Neural cell (in vitro differentiated cells): ENCODE data around the gene SLC27A2.

Source experiments
- CTCF ChIP-seq: fragments of 450-650 bp; IDR thresholded peaks from 2 replicates; pipeline ENCODE4 v1.5.1; 2014; ENCODE audit warnings: antibody characterized with exemption, mild to moderate bottlenecking, moderate library complexity; ENCODE audit not compliant: poor library complexity, severe bottlenecking
- EP300 ChIP-seq: fragments of 450-650 bp; conservative IDR thresholded peaks from 2 replicates; pipeline ENCODE4 v1.6.1; 2014; ENCODE audit warnings: antibody characterized with exemption, mild to moderate bottlenecking, moderate library complexity; ENCODE audit not compliant: poor library complexity, severe bottlenecking
- EZH2 ChIP-seq: fragments of 200-600, 300-800 bp; shearing (Covaris generic), sonication (generic); IDR thresholded peaks from 2 replicates; pipeline ENCODE4 v1.6.1; 2014; ENCODE audit warnings: antibody characterized with exemption, low read length, borderline replicate concordance, mild to moderate bottlenecking; ENCODE audit not compliant: insufficient read depth, poor library complexity, severe bottlenecking
- POLR2AphosphoS5 ChIP-seq: IDR thresholded peaks from 2 replicates; pipeline ENCODE4 v1.6.1; 2012
- RAD21 ChIP-seq: fragments of 450-650 bp; conservative IDR thresholded peaks from 2 replicates; pipeline ENCODE4 v1.6.1; 2014; ENCODE audit warnings: antibody characterized with exemption, mild to moderate bottlenecking, moderate library complexity
- REST ChIP-seq: IDR thresholded peaks from 2 replicates; pipeline ENCODE4 v1.6.1; 2012; ENCODE audit warnings: borderline replicate concordance
- SMC3 ChIP-seq: fragments of 450-650 bp; conservative IDR thresholded peaks from 2 replicates; pipeline ENCODE4 v1.6.1; 2014; ENCODE audit warnings: antibody characterized with exemption, mild to moderate bottlenecking, moderate library complexity; ENCODE audit not compliant: poor library complexity

GRCh38 chr15:50249704-50250103 is 67.7 kb downstream of the SLC27A2 start:
- TF ChIP-seq EP300 (no peak), CTCF (no peak), EZH2 (no peak), SMC3 (no peak), POLR2AphosphoS5 (no peak), REST (no peak), RAD21 (no peak)
